Kasumi-1 (cell line): ENCODE results near the gene CASQ2.

Source experiments
- DNase-seq, 2 experiments: peaks; one replicate each; lab custom pipeline; 2025; lab: John Stamatoyannopoulos, UW

Gene CASQ2

GRCh38 chr1:115768549-115768948, at the start of gene CASQ2:
TSS of gene CASQ2 (minus strand) at chr1:115768714. CDS start at chr1:115768541, 173 bp downstream.
- DNase-seq, result no peak

- DNase-seq, result no peak
These were observed 47.2 kb upstream of the CASQ2 start for GRCh38 chr1:115815694-115816093.

- no peak for DNase-seq
These were observed 46.3 kb upstream of the CASQ2 start for GRCh38 chr1:115814685-115815398.

- no peak for DNase-seq
These were observed 45.2 kb upstream of the CASQ2 start for GRCh38 chr1:115813727-115814126.

DNA sequence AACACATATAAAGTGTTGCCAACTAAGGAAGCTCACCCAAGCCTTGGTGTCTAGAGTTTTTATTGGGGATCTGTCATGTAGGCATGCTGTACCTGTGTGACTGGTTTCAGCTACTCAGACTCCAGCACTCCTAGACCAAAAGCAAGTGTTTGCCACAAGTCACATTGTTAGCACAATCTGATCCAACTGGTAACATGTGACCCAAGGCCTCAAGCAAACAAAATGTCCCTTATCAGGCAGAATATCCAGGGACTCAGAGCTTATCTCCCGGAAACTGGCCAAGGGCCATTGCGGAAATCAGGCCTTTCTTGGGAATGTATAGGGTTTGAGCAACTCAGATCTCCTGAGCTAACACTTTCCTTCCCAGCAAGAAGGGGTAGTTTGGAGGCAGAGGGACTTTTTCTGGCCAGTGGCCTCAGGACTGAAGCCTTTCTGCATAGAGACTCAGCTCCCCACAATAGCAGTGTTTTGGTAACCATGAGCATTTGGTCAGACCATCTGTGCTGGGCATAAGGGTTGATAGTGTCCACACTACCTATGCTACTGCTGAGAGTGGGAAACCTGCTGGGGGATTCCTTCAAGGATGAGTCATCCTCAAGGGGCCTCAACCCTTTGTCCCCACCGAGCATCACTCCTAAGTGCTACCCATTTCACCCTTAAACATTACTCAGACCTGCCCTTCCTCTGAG, 42.8 kb upstream of the CASQ2 start:
- no peak for DNase-seq

- DNase-seq, result no peak
These were observed 42.1 kb upstream of the CASQ2 start for GRCh38 chr1:115810609-115811008.

DNA sequence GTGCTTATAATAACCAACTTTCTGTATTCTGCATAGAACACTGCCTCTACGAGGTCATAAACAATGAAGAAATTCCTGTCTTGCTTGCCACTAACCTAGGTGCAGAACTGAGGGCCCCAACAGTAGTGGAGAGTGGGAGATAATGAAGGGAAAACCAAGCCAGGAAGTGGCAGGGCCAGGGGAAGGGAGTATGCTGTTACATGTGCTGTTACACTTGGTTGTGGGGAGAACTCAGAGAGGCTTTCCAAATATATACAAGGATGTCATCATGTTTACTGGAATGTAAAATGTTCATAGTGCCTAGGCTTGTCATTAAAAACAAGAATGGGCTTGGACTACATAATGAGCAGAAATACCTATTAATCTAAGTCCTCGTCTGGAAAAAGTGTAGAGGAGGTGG, 41.3 kb upstream of the CASQ2 start:
- no peak for DNase-seq

- no peak for DNase-seq
These were observed 40.6 kb upstream of the CASQ2 start for GRCh38 chr1:115809076-115809475.

DNA sequence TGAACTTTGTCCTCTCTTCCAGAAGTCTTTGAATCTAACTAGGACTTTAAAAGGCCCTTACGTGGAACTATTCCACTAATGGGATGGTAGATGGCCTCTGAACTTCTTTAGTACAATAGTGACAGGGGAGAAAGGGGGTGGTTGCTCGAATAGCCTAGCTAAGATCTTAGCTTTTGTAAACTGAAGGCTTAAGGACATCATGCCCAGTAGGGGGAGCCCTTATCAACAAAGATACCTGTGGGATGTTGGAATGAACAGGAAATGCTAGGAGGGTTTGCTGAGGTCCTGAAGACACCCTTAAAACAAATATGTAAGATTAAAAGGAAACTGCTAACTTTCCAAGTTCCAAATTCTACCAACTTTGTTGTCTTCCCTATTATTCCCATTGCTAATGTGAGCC, 39.2 kb upstream of the CASQ2 start:
- DNase-seq, result peak; percentile 58 to 70

DNA sequence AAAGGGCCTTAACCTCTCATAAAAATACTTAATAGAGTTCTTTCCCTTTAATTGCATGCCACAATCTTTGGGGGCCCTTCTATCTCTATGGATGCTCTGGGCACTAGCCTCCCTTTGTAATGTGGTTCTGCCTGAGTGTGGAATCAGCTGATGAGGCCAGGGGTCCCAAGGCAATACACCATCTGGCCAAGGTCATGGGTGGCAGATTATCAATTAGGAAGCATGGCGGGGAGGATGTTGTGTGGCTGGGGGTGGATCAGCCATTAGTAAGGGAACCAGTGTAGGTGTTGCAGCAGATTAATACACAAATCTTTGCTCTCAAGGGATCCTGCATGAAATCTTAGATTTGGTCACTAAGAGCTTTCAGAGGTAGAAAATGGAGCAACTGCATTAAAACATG, 37.1 kb upstream of the CASQ2 start:
- no peak for DNase-seq

GRCh38 chr1:115802416-115802815, 33.9 kb upstream of the CASQ2 start:
- DNase-seq, result no peak

- DNase-seq, result no peak
These were observed 29.0 kb upstream of the CASQ2 start for GRCh38 chr1:115797486-115797885.

DNA sequence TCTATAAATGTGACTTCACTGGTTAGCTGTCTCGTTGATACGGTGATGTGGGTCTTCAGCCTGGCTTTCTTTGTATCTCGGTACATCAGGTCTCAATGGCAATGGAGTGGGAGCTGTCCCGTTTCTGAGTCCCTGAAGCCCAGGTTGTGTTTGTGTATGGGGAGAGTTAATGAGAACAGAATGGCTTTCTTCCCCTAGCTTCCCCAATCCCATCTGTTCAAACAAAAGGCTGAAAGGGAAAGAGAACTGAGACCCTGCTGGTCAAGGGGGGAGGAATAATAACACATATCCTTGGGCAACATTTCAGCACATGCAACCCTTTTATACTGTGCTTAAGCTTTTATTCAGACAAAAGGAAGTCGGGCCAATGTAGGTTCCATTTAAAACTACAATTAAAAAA, 28.4 kb upstream of the CASQ2 start:
- DNase-seq, result no peak

DNA sequence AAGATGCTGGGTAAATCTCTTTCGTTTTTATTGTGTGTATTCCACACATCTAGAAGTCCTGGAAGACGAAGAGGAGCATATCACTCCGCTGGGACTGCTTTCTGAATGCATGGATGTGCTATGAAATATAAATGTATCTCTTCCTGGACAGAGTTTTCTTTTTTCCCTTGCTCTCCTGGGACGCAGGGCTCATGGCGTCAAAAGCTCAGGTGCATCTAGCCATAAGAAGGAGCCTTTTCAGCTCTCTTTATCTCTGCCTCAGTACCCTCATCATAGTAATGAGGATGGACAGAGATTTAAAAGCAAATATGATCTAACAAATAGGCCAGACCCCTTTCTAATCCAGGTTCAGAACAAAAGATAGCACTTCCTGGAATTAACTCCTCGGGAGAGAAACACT, 27.5 kb upstream of the CASQ2 start:
- DNase-seq, result no peak

- no peak for DNase-seq
These were observed 26.6 kb upstream of the CASQ2 start for GRCh38 chr1:115794976-115795639.

DNA sequence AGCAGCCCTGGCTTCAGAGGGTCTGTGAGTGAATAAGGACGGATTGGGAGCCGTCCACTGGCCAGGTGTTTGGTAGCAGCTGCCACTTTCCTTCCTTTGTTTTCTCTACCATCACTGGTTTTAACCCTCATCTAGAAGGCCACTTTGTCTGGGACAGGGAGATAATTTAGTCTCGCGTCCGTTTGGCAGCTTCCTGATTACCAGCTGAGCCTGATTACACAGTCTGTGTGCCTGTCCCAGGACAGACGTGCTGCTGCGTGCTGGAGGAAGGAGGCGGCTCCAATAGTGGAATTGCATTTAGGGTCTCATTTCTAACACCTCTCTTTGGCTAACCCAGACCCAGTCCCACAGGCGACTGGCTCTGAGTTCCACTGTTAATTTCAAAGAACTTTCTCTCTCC, 24.6 kb upstream of the CASQ2 start:
- no peak for DNase-seq

DNA sequence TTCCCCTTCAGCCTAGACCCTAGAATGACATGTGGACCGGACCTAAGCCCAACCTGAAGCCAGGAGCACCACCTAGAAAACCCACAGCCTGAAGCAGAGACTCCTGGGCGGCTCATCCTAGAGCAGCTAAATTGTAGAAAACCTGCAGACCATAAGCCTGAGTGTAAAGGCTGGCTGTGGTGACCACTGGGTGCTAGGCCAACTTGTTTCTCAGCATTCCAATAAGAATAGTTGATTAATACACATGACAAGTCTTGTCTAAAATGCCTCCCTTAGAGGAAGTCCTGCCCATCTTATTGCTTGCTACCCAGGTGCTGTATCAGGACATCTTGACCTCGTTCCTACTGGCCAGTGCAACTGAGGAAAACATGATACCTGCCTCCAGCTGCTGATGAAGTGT, 23.3 kb upstream of the CASQ2 start:
- no peak for DNase-seq

DNA sequence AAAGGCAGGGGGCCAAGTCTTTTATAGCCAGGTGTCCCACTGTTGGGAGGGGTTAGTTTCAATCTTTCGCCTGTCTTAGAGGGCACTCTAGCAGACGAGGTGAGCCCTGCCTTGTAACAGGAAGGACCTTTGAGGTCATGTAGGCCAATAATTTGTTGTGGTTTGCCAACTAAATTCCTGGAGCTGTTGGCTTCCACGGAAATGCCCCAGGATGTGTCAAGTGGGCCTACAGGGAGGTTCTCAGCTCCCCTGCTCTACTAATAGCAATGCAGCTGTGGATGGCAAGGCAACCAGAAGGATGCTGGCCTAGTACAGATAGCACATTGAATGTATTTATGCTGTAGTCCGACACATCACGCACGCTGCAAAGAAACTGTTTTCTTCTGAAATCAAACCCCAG, 22.3 kb upstream of the CASQ2 start:
- no peak for DNase-seq

DNA sequence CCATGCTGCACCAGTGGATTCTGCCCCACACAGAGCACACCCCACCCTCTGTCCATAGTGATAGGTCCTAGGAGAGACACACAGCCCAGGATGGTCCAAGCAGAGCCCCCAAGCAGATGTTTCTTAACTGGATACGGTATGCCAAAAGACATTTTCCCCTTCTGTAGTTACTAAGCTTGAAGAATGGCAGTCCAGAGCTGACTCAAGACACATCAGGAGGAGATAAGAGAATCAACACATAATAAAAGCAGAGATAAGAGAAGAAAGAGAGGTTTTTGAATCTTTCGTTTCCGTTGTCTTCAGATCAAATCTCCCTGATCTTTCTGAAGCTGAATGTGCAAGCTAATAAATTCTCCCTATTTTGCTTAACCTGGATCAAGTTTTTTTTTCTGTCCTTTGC, 21.8 kb upstream of the CASQ2 start:
- no peak for DNase-seq

- DNase-seq, result no peak
These were observed 14.8 kb upstream of the CASQ2 start for GRCh38 chr1:115783311-115783710.

GRCh38 chr1:115782571-115783281, 14.2 kb upstream of the CASQ2 start:
- no peak for DNase-seq

GRCh38 chr1:115781851-115782250, 13.3 kb upstream of the CASQ2 start:
- no peak for DNase-seq

DNA sequence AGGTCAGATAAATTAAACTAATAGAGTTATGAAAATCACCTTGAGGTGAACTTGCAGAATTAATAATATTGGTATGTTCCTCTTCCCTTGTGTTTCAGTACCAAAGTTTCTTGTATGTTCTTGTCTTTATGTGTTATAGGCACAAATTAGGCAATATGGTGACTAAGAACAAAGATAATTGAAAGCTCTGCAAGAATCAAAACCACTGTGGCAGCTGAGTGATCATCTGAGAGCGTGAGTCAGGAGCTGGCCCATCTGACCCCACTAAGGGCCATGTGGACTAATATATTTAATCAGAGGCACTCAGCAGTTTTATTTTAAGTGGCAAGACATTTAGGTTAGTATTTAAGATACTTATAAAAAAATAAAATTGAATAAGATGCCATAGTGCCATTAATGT, 12.8 kb upstream of the CASQ2 start:
- no peak for DNase-seq
